Astrocyte (in vitro differentiated cells and primary cell): ENCODE data around the gene MYO1F. TPM values are rescaled to one million over a fixed set of nuclear protein-coding genes. Genes with fewer than 3 reads are reported as not detected.
A peak's percentile ranks its signal among the peaks of the same experiment; 100 is the strongest.

Experiments used
- DNase-seq: peaks from one replicate; pipeline ENCODE4 v3.0.0-alpha.2; 2010; ENCODE audit warnings: low read depth
- FAIRE-seq: peaks from 2 replicates; lab custom pipeline; 2011; peaks lifted over from hg19 to GRCh38; lab: Jason Lieb, UNC
- H2AFZ ChIP-seq: 2 replicates; pipeline ENCODE4 v1.6.0; 2012; ENCODE audit warnings: low read depth, low read length, inconsistent platforms
- H3K27ac ChIP-seq: 2 replicates; pipeline ENCODE4 v1.5.1; 2011; ENCODE audit warnings: low read depth, low read length, inconsistent platforms
- H3K27me3 ChIP-seq: 2 replicates; pipeline ENCODE4 v1.6.0; 2011; ENCODE audit warnings: low read length, inconsistent platforms; ENCODE audit not compliant: insufficient read depth
- H3K36me3 ChIP-seq: 2 replicates; pipeline ENCODE4 v1.5.1; 2011; ENCODE audit warnings: low read length, inconsistent platforms; ENCODE audit not compliant: insufficient read depth
- H3K4me1 ChIP-seq: 2 replicates; pipeline ENCODE4 v1.5.1; 2011; ENCODE audit warnings: low read length, inconsistent platforms; ENCODE audit not compliant: insufficient read depth
- H3K4me2 ChIP-seq: 2 replicates; pipeline ENCODE4 v1.6.0; 2012; ENCODE audit warnings: low read length, inconsistent platforms
- H3K4me3 ChIP-seq: 2 replicates; pipeline ENCODE4 v1.5.1; 2011; ENCODE audit warnings: low read depth, mild to moderate bottlenecking, low read length, inconsistent platforms; ENCODE audit not compliant: insufficient read depth
- H3K79me2 ChIP-seq: 2 replicates; pipeline ENCODE4 v1.6.0; 2012; ENCODE audit warnings: mild to moderate bottlenecking, low read length, inconsistent platforms; ENCODE audit not compliant: insufficient read depth
- H3K9ac ChIP-seq: 2 replicates; pipeline ENCODE4 v1.6.0; 2012; ENCODE audit warnings: mild to moderate bottlenecking, low read length, inconsistent platforms
- H3K9me3 ChIP-seq: 2 replicates; pipeline ENCODE4 v1.5.1; 2012; ENCODE audit warnings: low read depth, mild to moderate bottlenecking, low read length, inconsistent platforms; ENCODE audit not compliant: insufficient read depth
- H4K20me1 ChIP-seq: 2 replicates; pipeline ENCODE4 v1.6.0; 2012; ENCODE audit warnings: low read length, inconsistent platforms; ENCODE audit not compliant: insufficient read depth
- H3K27ac Mint-ChIP-seq: one replicate; pipeline ENCODE4 v1.8.0; 2021; ENCODE audit warnings: mild to moderate bottlenecking, mixed read lengths; ENCODE audit not compliant: unreplicated experiment
- H3K27me3 Mint-ChIP-seq: one replicate; pipeline ENCODE4 v1.8.0; 2021; ENCODE audit warnings: low read depth, mixed read lengths; ENCODE audit not compliant: unreplicated experiment
- H3K36me3 Mint-ChIP-seq: one replicate; pipeline ENCODE4 v1.8.0; 2021; ENCODE audit warnings: low read depth, mixed read lengths; ENCODE audit not compliant: unreplicated experiment
- H3K4me1 Mint-ChIP-seq: one replicate; pipeline ENCODE4 v1.8.0; 2021; ENCODE audit warnings: low read depth, mixed read lengths; ENCODE audit not compliant: unreplicated experiment
- H3K4me3 Mint-ChIP-seq: one replicate; pipeline ENCODE4 v1.8.0; 2021; ENCODE audit warnings: mild to moderate bottlenecking, moderate library complexity, mixed read lengths; ENCODE audit not compliant: unreplicated experiment
- H3K9me3 Mint-ChIP-seq: one replicate; pipeline ENCODE4 v1.8.0; 2021; ENCODE audit warnings: mild to moderate bottlenecking, mixed read lengths; ENCODE audit not compliant: unreplicated experiment
- EZH2 ChIP-seq: IDR thresholded peaks from 2 replicates; pipeline ENCODE4 v1.6.1; 2012; ENCODE audit warnings: mild to moderate bottlenecking, low read length, inconsistent platforms; ENCODE audit not compliant: insufficient read depth
- total RNA-seq: library from RNA; stranded (reverse); gene quantifications from 2 replicates; pipeline ENCODE4 v1.2.1, GENCODE V29; 2021
- TF ChIP-seq, protein P1 (sequence below): IDR thresholded peaks from 2 replicates; pipeline ENCODE4 v1.5.1; 2011; ENCODE audit warnings: low read depth, mild to moderate bottlenecking, inconsistent platforms, low read length, moderate library complexity; ENCODE audit not compliant: insufficient read depth

The MYO1F gene
- total RNA-seq, 1 donor from 2014 or later, result 0.23 TPM

DNA sequence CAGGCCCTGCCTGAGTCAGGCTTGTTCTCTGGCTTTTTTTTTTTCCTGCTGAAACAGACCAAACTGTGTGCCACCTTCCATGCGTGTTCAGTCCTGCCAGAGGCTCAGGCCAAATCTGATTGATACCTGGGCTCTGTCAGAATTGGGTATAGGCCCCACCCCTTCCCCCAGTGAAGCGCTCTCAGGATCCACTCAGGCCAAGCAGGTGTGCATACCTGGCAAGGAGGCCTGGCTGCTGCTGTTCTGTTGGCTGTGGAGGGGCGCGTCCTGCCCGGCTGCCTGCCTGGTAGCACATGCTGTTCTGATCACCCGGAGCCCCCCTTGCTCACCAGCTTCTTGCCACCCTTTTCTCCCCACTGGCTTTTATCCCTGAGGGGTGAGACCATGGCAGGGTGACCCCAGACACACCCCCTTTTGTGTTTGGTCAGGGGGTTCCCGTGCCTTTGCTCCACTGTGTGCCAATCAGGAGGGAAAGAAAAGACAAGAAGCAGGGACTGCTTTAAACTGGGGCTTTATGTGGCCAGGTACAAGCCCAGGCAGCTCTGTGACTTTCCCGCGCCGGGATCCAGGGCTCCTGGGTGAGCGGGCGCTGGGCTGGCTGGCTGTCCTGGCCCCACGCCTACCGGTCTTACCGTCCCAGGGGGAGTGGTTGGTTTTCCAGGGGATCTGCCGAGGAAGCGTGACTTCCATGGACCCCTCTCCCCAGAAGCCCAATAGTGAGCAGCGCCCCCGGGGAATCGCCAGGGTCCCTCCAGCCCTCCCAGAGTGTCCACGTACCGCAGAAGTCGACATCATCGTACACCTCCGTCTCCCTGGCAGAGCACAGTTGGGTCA lies 87.5 kb downstream of the MYO1F start:
- Mint-ChIP-seq H3K4me3 (no peak overlapping the region), H3K27me3 (peaks cover 2% of the 10 kb centered on the region), H3K36me3 (peaks cover 22% of the 10 kb centered on the region), H3K4me1 (no peaks in the 10 kb centered on the region), H3K9me3 (no peaks in the 10 kb centered on the region), H3K27ac (no peak overlapping the region)
- H3K27ac ChIP-seq, result no peak overlapping the region
- H4K20me1 ChIP-seq, result peaks cover 46% of the 10 kb centered on the region
- no peaks in the 10 kb centered on the region for H3K4me1 ChIP-seq
- no peak overlapping the region for H2AFZ ChIP-seq
- peaks cover 19% of the 10 kb centered on the region for H3K36me3 ChIP-seq
- FAIRE-seq, result no peak
- DNase-seq, result no peak
- no peaks in the 10 kb centered on the region for H3K27me3 ChIP-seq
- TF ChIP-seq, protein P1, sequence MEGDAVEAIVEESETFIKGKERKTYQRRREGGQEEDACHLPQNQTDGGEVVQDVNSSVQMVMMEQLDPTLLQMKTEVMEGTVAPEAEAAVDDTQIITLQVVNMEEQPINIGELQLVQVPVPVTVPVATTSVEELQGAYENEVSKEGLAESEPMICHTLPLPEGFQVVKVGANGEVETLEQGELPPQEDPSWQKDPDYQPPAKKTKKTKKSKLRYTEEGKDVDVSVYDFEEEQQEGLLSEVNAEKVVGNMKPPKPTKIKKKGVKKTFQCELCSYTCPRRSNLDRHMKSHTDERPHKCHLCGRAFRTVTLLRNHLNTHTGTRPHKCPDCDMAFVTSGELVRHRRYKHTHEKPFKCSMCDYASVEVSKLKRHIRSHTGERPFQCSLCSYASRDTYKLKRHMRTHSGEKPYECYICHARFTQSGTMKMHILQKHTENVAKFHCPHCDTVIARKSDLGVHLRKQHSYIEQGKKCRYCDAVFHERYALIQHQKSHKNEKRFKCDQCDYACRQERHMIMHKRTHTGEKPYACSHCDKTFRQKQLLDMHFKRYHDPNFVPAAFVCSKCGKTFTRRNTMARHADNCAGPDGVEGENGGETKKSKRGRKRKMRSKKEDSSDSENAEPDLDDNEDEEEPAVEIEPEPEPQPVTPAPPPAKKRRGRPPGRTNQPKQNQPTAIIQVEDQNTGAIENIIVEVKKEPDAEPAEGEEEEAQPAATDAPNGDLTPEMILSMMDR, result no peak
- no peak for TF ChIP-seq EZH2
- no peak overlapping the region for H3K4me2 ChIP-seq
- peaks cover 11% of the 10 kb centered on the region for H3K79me2 ChIP-seq
- H3K9me3 ChIP-seq, result no peaks in the 10 kb centered on the region
- H3K9ac ChIP-seq, result no peak overlapping the region
- no peak overlapping the region for H3K4me3 ChIP-seq

DNA sequence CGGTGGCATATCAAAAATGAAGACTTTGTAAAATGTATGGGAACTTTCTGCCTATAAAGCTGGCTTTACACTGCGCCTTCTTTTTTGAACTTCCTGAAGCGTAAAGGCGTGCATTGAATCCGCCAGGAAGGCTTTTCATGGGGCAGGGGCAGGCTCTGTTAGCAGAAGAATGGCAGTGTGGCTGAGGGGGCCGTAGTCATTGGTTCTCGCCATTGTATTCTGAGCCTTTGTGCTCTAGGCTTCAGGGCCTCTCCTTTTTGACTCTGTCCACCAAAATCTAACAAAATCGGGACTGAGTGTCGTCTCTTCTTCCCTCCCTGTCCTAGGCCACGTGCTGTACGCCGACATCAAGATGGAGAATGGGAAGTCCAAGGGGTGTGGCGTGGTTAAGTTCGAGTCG lies 88.9 kb downstream of the MYO1F start:
- Histone ChIP-seq H4K20me1 (peaks cover 59% of the 10 kb centered on the region), H3K27ac (no peak overlapping the region), H2AFZ (no peak overlapping the region), H3K36me3 (peaks cover 19% of the 10 kb centered on the region), H3K4me1 (no peaks in the 10 kb centered on the region), H3K27me3 (no peaks in the 10 kb centered on the region), H3K4me3 (no peak overlapping the region), H3K9me3 (no peaks in the 10 kb centered on the region), H3K4me2 (no peak overlapping the region), H3K79me2 (peaks cover 23% of the 10 kb centered on the region), H3K9ac (no peak overlapping the region)
- H3K4me3 Mint-ChIP-seq, result no peak overlapping the region
- H3K9me3 Mint-ChIP-seq, result no peaks in the 10 kb centered on the region
- H3K36me3 Mint-ChIP-seq, result peaks cover 25% of the 10 kb centered on the region
- H3K4me1 Mint-ChIP-seq, result no peaks in the 10 kb centered on the region
- TF ChIP-seq, protein P1, result no peak
- TF ChIP-seq EZH2, result no peak
- FAIRE-seq (no peak), DNase-seq (no peak)
- peak overlapping the region; percentile 69 for H3K27ac Mint-ChIP-seq
- peaks cover 2% of the 10 kb centered on the region for H3K27me3 Mint-ChIP-seq
